ENCODE data around the gene KCTD5.

The KCTD5 gene

DNA sequence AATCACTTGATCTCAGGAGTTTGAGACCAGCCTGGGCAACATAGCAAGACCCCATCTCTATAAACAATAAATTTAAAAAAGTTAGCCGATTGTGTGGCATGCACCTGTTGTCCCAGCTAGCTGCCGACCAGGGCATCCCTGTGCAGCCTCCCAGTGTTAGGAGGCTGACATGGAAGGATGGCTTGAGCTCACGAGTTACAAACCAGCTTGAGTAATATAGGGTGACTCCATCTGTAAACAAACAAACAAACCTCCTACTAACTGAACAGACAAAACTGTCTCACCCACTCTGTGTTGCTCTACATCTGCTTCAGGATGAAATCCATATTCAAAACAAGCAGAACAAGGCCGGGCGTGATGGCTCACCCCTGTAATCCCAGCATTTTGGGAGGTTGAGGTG is 44.6 kb downstream of the KCTD5 start:
- no peak for DNase-seq (ENCODE audit: low spot score)

DNA sequence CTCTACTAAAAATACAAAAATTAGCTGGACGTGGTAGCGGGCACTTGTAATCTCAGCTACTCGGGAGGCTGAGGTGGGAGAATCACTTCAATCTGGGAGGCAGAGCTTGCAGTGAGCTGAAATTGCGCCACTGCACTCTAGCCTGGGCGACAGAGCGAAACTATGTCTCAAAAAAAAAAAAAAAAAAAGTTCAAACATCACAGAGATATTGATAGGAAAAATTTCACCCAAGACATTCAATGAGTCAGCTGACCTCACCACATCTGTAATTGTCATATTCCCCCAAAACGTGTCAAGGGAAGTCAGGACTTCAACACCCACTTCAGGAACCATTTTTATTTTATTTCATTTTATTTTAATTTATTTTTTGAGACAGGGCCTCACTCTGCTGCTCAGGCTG is 45.7 kb downstream of the KCTD5 start:
- no peak for DNase-seq (ENCODE audit: low spot score)

GRCh38 chr16:2734844-2735515 is 52.7 kb downstream of the KCTD5 start:
- DNase-seq (ENCODE audit: low spot score) = no peak

DNA sequence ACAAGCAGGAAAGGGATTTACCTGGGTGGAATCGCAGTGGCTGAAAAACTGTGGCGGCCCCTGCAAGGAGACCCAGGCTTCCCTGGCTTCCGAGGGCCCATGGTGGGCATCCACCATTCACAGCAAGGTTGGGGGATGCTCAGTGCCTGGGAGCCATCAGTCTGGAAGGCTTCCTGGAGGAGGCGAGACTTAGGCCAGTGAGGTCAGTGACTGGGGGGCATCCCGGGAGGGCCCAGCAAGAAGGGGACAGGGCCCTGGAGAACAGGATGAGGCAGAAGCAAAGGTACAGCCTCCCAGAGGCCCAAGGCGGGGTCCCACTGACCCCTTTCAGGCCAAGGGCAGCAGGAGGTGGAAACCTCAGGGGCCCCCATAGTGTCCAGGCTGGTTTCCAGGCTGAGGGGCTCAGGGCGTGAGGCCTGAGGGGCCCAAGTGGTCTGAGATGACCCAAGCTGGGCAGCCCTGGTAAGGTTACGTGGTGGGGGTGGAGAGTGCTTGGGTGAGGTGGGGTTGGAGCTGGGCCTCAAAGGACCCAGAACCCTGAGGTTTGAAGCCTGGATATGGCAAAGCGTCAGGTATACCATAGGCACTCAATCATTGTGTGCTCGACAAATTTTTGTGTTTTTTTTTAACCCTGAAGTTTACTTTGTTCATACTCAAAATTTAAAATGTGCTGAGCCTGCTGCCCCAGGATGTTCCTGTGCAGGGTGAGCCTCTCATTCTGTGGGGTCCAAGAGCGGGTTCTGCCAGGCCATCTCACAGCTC is 54.3 kb downstream of the KCTD5 start:
- no peak for DNase-seq (ENCODE audit: low spot score)

DNA sequence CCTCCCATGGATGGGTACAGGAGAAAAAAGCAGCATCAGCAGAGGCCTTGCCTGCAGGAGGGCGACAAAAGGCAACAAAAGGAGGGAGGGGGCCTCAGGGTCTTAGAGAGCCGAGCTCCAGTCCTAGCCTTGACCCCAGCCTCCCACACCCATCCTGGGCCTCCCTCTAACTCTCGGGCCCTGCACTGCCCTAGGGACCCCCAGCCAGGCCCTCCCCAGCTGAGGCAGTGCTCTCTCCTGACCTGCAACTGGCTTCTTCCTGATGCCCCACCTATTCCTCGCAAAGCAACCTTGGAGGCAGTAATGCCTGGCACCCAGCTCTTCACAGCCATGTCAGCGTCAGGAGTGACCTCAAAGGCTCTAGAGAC is 54.9 kb downstream of the KCTD5 start:
- DNase-seq (ENCODE audit: low spot score) = no peak

GRCh38 chr16:2737895-2738418 is 55.6 kb downstream of the KCTD5 start:
- no peak for DNase-seq (ENCODE audit: low spot score)

GRCh38 chr16:2738615-2739014 is 56.3 kb downstream of the KCTD5 start:
- no peak for DNase-seq (ENCODE audit: low spot score)

- no peak for DNase-seq (ENCODE audit: low spot score)
These were observed 57.5 kb downstream of the KCTD5 start for GRCh38 chr16:2739625-2740430.

DNA sequence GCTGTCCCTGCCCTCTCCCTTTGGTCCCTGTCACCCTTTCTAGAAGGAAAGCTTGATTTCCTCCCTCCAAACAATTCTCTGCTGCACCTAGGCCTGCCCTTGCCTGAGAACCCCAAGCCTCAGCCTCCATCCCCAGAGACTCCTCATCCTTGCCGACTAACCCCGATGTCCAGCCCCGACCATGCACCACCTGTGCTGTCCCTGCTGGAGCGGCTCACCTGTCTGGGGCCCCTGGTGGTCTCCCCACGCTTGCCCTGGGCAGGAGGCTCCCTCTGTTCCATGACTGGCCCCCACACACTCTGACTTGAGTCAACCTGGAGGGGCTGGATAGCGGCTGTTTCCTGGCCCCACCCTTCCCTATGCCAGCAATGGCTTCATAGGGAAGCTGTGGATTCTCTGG is 58.2 kb downstream of the KCTD5 start:
- no peak for DNase-seq (ENCODE audit: low spot score)

GRCh38 chr16:2741168-2741567 is 58.8 kb downstream of the KCTD5 start:
- DNase-seq (ENCODE audit: low spot score) = no peak

GRCh38 chr16:2742323-2743006 is 60.1 kb downstream of the KCTD5 start:
- DNase-seq (ENCODE audit: low spot score) = no peak

GRCh38 chr16:2743007-2743810 is 60.9 kb downstream of the KCTD5 start:
- DNase-seq (ENCODE audit: low spot score) = no peak

DNA sequence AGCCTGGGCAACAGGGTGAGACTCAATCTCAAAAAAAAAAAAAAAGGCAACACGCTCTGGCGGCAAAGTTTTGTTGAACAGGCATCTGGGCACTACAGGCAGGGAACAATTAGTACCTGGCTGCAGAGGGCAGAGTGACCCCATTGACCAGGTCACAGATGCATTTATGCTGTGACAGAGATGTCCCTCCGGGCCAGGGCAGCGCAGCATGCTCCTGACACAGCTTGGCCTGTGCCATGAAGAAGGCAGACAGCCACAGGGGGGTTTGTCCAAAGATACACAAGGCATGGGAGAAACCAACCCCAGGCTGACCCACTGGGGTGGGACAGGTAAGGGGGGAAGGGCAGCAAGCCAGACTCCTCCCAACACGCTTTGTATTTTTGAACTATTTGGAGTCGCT is 62.4 kb downstream of the KCTD5 start:
- DNase-seq (ENCODE audit: low spot score) = no peak

GRCh38 chr16:2745116-2745890 is 63.0 kb downstream of the KCTD5 start:
- DNase-seq (ENCODE audit: low spot score) = no peak

GRCh38 chr16:2745961-2746360 is 63.6 kb downstream of the KCTD5 start:
- DNase-seq (ENCODE audit: low spot score) = no peak

- DNase-seq (ENCODE audit: low spot score) = no peak
These were observed 66.6 kb downstream of the KCTD5 start for GRCh38 chr16:2748757-2749455.

DNA sequence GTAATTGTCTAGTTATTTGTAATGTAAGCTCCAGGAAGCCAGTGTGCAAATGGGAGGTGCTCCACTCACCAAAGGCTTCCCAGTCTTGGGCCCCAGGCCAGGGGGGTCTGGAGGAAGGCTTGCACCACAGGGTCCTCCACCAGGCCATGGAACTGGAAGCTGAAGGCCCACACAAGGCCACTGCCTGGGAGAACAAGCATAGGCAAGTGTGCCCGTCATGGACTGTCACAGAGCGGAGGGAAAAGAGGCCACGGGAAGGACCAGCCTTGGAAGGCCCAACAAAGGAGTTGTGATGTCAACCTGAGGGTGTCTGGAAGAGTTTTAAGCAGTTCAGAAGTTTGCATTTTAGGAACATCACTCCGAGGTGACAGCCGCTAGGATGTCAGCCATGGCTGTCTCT is 67.2 kb downstream of the KCTD5 start:
- no peak for DNase-seq (ENCODE audit: low spot score)

- no peak for DNase-seq (ENCODE audit: low spot score)
These were observed 67.6 kb downstream of the KCTD5 start for GRCh38 chr16:2749936-2750335.

- no peak for DNase-seq (ENCODE audit: low spot score)
These were observed 69.3 kb downstream of the KCTD5 start for GRCh38 chr16:2751577-2752034.

All from hematopoietic multipotent progenitor cell treated with erythropoietin and hydrocortisone succinate and interleukin-3 and kit ligand, for 15 days (in vitro differentiated cells).